Liver (tissue), 9 donors: ENCODE data around the gene TRPV4. TPM values are rescaled to one million over a fixed set of nuclear protein-coding genes. Genes with fewer than 3 reads are reported as not detected.

Experiments used
- DNase-seq: peaks from one replicate; pipeline ENCODE4 v3.0.0-alpha.2; 2017; ENCODE audit warnings: low spot score
- H3K27ac ChIP-seq, 2 donors: one replicate each; pipeline ENCODE4 v1.7.0; 2013; ENCODE audit warnings: inconsistent platforms in 2 of 2, low read length in 2 of 2, control low read depth in 1 of 2, low read depth in 1 of 2, mild to moderate bottlenecking in 1 of 2
- H3K27me3 ChIP-seq, 4 donors: one replicate each; pipeline versions ENCODE4 v1.6.1 to v1.7.0; 2013; ENCODE audit warnings: low read length in 3 of 4, inconsistent platforms in 1 of 4, mild to moderate bottlenecking in 1 of 4, moderate library complexity in 1 of 4; ENCODE audit not compliant: control insufficient read depth in 4 of 4, insufficient read depth in 4 of 4
- H3K36me3 ChIP-seq, 4 donors: one replicate each; pipeline versions ENCODE4 v1.6.1 to v1.7.0; 2013; ENCODE audit warnings: low read length in 3 of 4, mild to moderate bottlenecking in 3 of 4, low read depth in 1 of 4, moderate library complexity in 1 of 4; ENCODE audit not compliant: control insufficient read depth in 4 of 4, insufficient read depth in 3 of 4
- H3K4me1 ChIP-seq, 4 donors: one replicate each; pipeline versions ENCODE4 v1.6.1 to v1.7.0; 2013; ENCODE audit warnings: low read length in 3 of 4, mild to moderate bottlenecking in 3 of 4, moderate library complexity in 1 of 4; ENCODE audit not compliant: control insufficient read depth in 4 of 4, insufficient read depth in 4 of 4
- H3K4me3 ChIP-seq, 3 donors: one replicate each; pipeline versions ENCODE4 v1.6.1 to v1.7.0; 2013; ENCODE audit warnings: low read length in 3 of 3, control low read depth in 1 of 3, low read depth in 1 of 3, mild to moderate bottlenecking in 1 of 3
- H3K9ac ChIP-seq, 2 donors: one replicate each; pipeline ENCODE4 v1.7.0; 2013; ENCODE audit warnings: low read length in 2 of 2, mild to moderate bottlenecking in 2 of 2, moderate library complexity in 2 of 2, control low read depth in 1 of 2, low read depth in 1 of 2
- H3K9me3 ChIP-seq, 4 donors: one replicate each; pipeline versions ENCODE4 v1.6.1 to v1.7.0; 2013; ENCODE audit warnings: low read length in 3 of 4; ENCODE audit not compliant: control insufficient read depth in 4 of 4
- FOXA2 ChIP-seq: IDR thresholded peaks from 2 replicates; pipeline ENCODE4 v1.6.1; 2016; ENCODE audit warnings: antibody characterized with exemption
- GABPA ChIP-seq, 2 donors: IDR thresholded peaks in 1 of 2; conservative IDR thresholded peaks in 1 of 2; 2 replicates each; pipeline ENCODE4 v1.6.1; 2016; ENCODE audit warnings: antibody characterized with exemption in 2 of 2, mild to moderate bottlenecking in 1 of 2, moderate library complexity in 1 of 2
- HNF4G ChIP-seq: IDR thresholded peaks from 2 replicates; pipeline ENCODE4 v1.6.1; 2016; ENCODE audit warnings: antibody characterized with exemption
- NR2F2 ChIP-seq: IDR thresholded peaks from 2 replicates; pipeline ENCODE4 v1.6.1; 2016; ENCODE audit warnings: antibody characterized with exemption
- RAD21 ChIP-seq, 2 donors: IDR thresholded peaks; 2 replicates each; pipeline ENCODE4 v1.6.1; 2016; ENCODE audit warnings: antibody characterized with exemption in 2 of 2, mild to moderate bottlenecking in 2 of 2
- RXRA ChIP-seq, 2 donors: IDR thresholded peaks; 2 replicates each; pipeline ENCODE4 v1.6.1; 2017 to 2018; ENCODE audit warnings: antibody characterized with exemption in 2 of 2, mild to moderate bottlenecking in 1 of 2
- TAF1 ChIP-seq: conservative IDR thresholded peaks from 2 replicates; pipeline ENCODE4 v1.6.1; 2016; ENCODE audit warnings: antibody characterized with exemption, mild to moderate bottlenecking
- YY1 ChIP-seq: IDR thresholded peaks from 2 replicates; pipeline ENCODE4 v1.6.1; 2016; ENCODE audit warnings: antibody characterized with exemption, mild to moderate bottlenecking
- WGBS: extraction: QIAGEN DNeasy Blood & Tissue Kit; methylation state at CpG from one replicate; pipeline ENCODE4 v1.1.7; 2013; 5-methylcytosine and 5-hydroxymethylcytosine counted together
- polyA plus RNA-seq, 2 donors: library from polyadenylated mRNA; stranded (reverse) in 1 of 2; unstranded in 1 of 2; fragments of 200-250 nt in 1 of 2; fragments of >200 nt in 1 of 2; fragmentation: Nextera tagmentation in 1 of 2; extraction: Ambion mirVana in 1 of 2; gene quantifications; one replicate each; pipeline versions ENCODE4 v1.2.1 to v1.2.3, GENCODE V29; 2013 to 2015
- total RNA-seq, 2 donors: library from RNA; depleted of rRNA; stranded (reverse); fragments of >200 nt; gene quantifications; one replicate each; pipeline ENCODE4 v1.2.3, GENCODE V29; 2014
- TF ChIP-seq, protein P1 (sequence below): fragments of 150-350 bp; IDR thresholded peaks from 2 replicates; pipeline ENCODE4 v1.5.1; 2017; ENCODE audit warnings: improper control_type of control experiment, low read depth, low read length; ENCODE audit not compliant: missing input control
- TF ChIP-seq, protein P2 (sequence below): IDR thresholded peaks from 2 replicates; pipeline ENCODE4 v1.6.1; 2016; ENCODE audit warnings: antibody characterized with exemption
- TF ChIP-seq, protein P3 (sequence below): IDR thresholded peaks from 2 replicates; pipeline ENCODE4 v1.6.1; 2016; ENCODE audit warnings: antibody characterized with exemption
- donor health status: healthy.
- donor health status: healthy.
- donor health status: healthy.
- donor health status: healthy.
- donor health status: healthy.

TRPV4 gene
- total and polyA plus RNA-seq, 4 donors, result 1.3 to 9.6 (median 3.9) TPM

DNA sequence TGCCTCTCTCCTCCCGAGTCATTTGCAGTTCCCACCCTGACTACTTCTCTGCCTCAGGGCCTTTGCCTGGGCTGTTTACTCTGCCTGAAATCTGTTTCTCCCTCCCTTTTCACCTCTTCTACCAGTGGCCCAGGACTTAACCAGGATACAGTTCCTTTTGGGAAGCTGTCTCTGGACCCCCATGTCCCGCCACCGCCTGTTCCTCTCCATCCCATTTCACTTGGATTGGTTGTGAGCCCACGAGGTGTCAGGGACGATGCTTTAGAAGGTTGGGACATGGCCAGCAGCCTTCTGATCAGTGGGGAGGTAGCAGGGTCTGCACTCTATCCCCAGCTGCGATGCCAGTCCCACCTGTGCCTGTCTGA, 67.8 kb downstream of the TRPV4 start:
- 95% methylated on average over 6 of the region's 6 CpGs for WGBS
- DNase-seq, result no peak

DNA sequence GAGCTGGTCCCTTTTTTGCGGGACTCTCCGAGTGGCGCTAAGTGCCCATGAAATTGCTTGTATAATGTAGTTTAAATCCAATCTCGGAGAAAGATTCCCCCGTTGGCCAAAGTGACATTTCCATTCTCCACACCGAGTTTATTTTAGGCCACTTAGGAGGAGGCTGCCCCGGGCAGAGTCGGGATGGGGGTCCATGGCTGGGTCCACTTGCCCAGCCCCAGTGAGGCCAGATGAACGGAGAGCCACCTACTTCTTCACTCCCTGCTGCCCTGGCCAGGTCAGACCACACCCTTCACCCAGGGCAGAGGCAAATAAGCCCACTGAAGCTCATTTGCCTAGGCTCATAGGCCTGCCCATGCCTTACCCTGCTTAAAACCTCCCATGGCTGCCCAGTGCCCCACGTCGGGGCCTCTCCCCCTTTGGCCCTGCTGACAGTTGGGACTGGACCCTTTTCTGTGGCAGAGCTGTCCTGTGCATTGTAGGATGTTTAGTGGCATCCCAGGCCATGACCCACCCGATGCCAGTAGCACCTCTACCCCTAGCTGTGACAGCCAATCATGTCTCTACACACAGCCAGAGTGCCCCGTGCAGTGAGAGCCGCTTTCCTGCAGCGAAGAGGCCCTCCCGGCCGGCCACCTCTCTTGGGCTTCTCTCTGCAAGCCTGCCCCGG, 68.3 kb downstream of the TRPV4 start:
- Histone ChIP-seq H3K4me3 (no peak overlapping the region), H3K27me3 (no peaks in the 10 kb centered on the region), H3K36me3 (no peaks in the 10 kb centered on the region), H3K4me1 (peaks cover 6 to 17% (median 15%) of the 10 kb centered on the region in 4 donors), H3K9me3 (no peaks in the 10 kb centered on the region), H3K27ac (no peak overlapping the region), H3K9ac (no peak overlapping the region)
- 94% methylated on average over 18 of the region's 18 CpGs for WGBS
- TF ChIP-seq NR2F2, result no peak
- DNase-seq, result peak; percentile 31

More for the DNA sequence above, 67.8 kb downstream of the TRPV4 start:
- Histone ChIP-seq H3K4me3 (no peak overlapping the region), H3K36me3 (no peaks in the 10 kb centered on the region), H3K27me3 (no peaks in the 10 kb centered on the region), H3K9me3 (no peaks in the 10 kb centered on the region), H3K9ac (no peak overlapping the region), H3K4me1 (peaks cover 5 to 11% (median 11%) of the 10 kb centered on the region in 4 donors), H3K27ac (no peak overlapping the region)
- TF ChIP-seq YY1 (no peak), RXRA (IDR thresholded peaks at IDR 0.05) (no peak)

DNA sequence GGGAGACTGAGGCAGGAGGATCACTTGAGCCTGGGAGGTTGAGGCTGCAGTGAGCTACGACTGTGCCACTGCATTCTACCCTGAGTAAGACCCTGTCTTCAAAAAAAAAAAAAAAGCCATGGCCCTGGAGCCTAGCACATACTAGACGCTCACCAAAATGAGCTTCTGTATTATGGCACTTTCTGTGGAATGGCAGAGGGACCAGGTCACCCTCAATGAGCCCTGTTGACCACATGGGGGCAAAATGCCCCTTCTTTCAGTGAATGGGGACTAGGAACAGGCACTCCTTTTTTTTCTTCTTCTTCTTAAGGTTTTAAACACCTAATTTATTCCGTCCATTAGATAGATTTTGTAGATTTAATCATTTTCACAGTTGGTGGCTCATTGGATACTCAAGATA, 69.1 kb downstream of the TRPV4 start:
- WGBS, result 97% methylated on average over 3 of the region's 3 CpGs
- Histone ChIP-seq H3K4me3 (no peak overlapping the region), H3K9ac (no peak overlapping the region), H3K36me3 (no peaks in the 10 kb centered on the region), H3K27me3 (no peaks in the 10 kb centered on the region), H3K27ac (no peak overlapping the region), H3K9me3 (no peaks in the 10 kb centered on the region), H3K4me1 (peaks cover 9 to 21% (median 17%) of the 10 kb centered on the region in 4 donors)
- no peak for DNase-seq
- TF ChIP-seq GABPA (IDR thresholded peaks at IDR 0.05 in 1 of 2, conservative IDR thresholded peaks at IDR 0.05 in 1 of 2) (no peak), RAD21 (IDR thresholded peaks at IDR 0.05) (peak in 1 of 2 donors; percentile 34), TAF1 (no peak)
- TF ChIP-seq, protein P1, sequence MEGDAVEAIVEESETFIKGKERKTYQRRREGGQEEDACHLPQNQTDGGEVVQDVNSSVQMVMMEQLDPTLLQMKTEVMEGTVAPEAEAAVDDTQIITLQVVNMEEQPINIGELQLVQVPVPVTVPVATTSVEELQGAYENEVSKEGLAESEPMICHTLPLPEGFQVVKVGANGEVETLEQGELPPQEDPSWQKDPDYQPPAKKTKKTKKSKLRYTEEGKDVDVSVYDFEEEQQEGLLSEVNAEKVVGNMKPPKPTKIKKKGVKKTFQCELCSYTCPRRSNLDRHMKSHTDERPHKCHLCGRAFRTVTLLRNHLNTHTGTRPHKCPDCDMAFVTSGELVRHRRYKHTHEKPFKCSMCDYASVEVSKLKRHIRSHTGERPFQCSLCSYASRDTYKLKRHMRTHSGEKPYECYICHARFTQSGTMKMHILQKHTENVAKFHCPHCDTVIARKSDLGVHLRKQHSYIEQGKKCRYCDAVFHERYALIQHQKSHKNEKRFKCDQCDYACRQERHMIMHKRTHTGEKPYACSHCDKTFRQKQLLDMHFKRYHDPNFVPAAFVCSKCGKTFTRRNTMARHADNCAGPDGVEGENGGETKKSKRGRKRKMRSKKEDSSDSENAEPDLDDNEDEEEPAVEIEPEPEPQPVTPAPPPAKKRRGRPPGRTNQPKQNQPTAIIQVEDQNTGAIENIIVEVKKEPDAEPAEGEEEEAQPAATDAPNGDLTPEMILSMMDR, result peak; percentile 13

DNA sequence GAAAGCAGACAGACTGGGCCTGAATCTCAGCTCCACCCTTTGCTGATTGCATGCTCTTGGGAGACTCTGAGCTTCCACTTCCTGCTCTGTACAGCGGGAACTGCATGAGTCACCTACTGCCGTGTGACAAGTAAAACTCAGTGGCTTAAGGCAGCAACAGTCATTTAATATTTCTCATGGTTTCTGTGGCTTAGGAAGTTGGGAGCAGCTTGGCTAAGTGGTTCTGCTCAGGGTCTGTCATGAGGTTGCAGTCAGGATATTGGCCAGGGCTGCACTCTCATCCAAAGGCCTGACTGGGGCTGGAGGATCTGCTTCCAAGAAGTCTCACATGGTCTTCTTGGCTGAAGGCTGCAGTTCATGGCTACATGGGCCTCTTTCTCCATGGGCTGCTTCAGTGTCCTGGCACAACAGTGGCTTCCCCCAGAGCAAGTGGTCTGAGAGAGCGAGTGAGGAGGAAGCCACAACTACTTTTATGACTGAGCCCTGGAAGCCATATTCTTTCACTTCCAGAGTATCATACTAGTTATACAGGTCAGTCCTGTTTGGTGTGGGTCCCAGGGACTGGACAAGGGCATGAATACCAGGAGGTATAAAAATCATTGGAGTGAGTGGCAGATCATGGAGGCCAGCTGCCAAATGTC, 69.9 kb downstream of the TRPV4 start:
- TF ChIP-seq, protein P2, sequence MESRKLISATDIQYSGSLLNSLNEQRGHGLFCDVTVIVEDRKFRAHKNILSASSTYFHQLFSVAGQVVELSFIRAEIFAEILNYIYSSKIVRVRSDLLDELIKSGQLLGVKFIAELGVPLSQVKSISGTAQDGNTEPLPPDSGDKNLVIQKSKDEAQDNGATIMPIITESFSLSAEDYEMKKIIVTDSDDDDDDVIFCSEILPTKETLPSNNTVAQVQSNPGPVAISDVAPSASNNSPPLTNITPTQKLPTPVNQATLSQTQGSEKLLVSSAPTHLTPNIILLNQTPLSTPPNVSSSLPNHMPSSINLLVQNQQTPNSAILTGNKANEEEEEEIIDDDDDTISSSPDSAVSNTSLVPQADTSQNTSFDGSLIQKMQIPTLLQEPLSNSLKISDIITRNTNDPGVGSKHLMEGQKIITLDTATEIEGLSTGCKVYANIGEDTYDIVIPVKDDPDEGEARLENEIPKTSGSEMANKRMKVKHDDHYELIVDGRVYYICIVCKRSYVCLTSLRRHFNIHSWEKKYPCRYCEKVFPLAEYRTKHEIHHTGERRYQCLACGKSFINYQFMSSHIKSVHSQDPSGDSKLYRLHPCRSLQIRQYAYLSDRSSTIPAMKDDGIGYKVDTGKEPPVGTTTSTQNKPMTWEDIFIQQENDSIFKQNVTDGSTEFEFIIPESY, result no peak
- TF ChIP-seq, protein P1, result no peak
- no peak for TF ChIP-seq NR2F2
- TF ChIP-seq, protein P3, sequence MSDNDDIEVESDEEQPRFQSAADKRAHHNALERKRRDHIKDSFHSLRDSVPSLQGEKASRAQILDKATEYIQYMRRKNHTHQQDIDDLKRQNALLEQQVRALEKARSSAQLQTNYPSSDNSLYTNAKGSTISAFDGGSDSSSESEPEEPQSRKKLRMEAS, result no peak
- no peak for TF ChIP-seq HNF4G
- no peak for TF ChIP-seq FOXA2
- peaks cover 9 to 21% (median 17%) of the 10 kb centered on the region in 4 donors for H3K4me1 ChIP-seq
- H3K9ac ChIP-seq, result no peak overlapping the region
- no peaks in the 10 kb centered on the region for H3K36me3 ChIP-seq
- H3K27ac ChIP-seq, result no peak overlapping the region
- H3K9me3 ChIP-seq, result no peaks in the 10 kb centered on the region
- H3K27me3 ChIP-seq, result no peaks in the 10 kb centered on the region
- H3K4me3 ChIP-seq, result no peak overlapping the region
- 78% methylated on average over 3 of the region's 3 CpGs for WGBS
- no peak for DNase-seq
